NCI-H146 treated with DMSO at 0.1 percent for 48 hours (cell line): Measurements from ENCODE around the gene MCTP1.
A peak's percentile ranks its signal among the peaks of the same experiment; 100 is the strongest.

ENCODE experiments used
- DNase-seq: peaks from one replicate; lab custom pipeline; 2025; ENCODE audit not compliant: unreplicated experiment; lab: John Stamatoyannopoulos, UW

Gene MCTP1

GRCh38 chr5:94778299-94778698, 506.6 kb downstream of the MCTP1 start:
- DNase-seq: peak; percentile 72

- DNase-seq: peak; percentile 35
Observed at GRCh38 chr5:94777056-94777880, 507.6 kb downstream of the MCTP1 start.

- DNase-seq: peak; percentile 32
Observed at GRCh38 chr5:94776167-94776566, 508.7 kb downstream of the MCTP1 start.

DNA sequence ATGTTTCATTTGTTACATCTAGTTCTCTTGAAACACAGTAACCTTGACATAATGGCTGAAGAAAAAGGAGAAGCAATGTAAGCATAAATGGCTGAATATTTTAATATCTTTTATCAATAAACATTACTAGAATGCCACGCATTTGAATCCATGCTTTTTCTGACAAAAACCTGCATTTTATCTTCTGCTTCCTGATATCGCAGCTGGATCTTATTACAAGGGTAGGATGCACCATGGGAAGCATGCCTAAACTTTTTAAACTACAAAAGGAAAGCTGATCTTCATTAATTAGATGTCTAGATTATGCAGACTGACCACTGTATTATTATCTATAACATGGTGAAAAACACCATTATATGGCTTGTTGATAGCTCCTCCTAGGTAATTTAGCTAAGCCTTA, 509.8 kb downstream of the MCTP1 start:
- peak; percentile 1 for DNase-seq

DNA sequence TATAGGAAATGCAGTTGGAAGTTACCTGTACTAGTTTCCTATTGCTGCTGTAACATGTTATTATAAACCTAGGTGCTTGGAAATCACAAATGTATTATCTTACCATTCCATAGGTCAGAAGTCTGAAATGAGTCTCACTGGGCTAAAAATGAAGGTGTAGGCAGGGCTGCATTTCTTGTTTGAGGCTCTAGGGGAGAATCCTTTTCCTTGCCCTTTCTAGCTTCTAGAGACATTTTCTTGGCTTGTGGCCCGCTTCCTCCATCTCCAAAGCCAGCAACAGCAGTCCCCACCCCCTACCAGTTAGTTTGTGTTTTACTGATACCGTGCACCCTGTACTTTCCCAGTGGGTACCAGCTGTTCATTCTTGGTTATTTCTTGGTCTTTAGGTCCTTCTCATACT, 513.2 kb downstream of the MCTP1 start:
- DNase-seq: no peak

DNA sequence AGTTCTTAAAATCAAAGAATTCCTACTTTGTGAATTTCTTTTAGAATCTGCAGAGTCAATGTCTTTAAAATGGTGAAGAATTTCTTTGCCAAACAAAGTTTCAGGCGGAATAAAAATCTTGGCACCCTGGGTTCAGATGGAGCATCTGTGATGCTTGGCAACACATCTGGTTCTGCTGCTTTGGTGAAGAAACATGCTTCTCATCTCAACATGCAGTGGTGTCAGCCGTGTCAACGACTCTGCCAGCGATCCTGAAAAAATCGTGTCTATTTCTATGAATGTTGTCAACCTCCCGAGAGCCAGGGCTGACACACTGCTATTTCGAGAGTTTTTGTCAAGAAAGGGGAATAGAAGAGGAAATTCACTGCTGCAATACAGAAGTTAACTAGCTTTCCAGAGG, 514.9 kb downstream of the MCTP1 start:
- no peak for DNase-seq

DNA sequence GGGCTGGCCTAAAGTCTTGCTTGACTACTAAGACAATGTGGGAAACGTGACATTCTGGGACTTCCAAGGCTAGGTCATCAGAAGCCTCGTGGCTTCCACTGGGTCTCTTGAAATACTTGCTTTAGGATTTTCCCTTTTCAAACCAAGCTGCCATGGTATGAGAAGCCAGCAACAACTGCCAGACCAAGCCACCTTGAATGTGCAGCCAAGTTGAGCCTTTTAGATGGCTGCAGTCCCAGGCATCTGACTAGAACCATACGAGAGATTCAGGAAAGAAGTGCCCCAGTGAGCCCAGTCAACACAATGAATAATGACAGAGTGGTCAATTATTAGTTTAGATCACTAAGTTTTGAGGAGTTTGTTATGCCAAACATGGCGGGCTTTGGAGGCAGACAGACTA, 523.1 kb downstream of the MCTP1 start:
- no peak for DNase-seq

DNA sequence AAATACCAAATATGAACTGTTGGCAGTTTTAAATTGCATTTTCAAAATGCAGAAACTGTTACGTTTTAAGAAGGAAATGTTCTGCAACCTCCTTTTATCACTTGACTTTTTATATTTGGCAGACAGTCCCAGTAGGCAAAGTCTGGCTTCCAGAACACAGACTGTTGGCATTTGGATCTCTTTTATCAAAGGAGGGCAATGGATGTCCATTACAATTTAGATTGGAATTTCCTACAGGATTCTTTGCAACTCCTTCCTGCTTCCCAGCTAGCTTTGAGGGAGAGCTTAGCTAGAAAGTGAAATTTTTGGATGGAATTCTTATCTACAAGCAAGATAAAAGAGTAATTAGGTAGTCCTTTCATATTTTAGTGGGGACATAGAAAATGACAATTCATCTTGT, 523.8 kb downstream of the MCTP1 start:
- no peak for DNase-seq

DNA sequence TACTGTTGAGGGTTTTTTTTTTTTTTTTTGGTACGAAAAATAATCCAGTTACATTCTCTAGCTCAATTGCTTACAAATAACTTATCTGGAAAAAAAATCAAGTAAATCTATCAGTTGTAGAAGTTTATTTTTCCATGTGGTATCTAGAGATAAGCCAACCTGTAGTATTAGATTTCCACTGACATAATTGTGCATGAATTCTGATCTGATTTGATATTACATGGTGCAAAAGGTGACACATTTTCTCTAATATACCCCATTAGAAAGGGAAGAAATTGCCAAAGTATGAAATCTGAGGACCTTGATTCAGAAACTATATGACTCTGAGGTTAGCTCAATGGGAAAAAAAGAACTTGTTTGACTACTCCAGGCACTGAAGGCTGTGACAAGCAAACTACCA, 524.9 kb downstream of the MCTP1 start:
- DNase-seq: no peak

DNA sequence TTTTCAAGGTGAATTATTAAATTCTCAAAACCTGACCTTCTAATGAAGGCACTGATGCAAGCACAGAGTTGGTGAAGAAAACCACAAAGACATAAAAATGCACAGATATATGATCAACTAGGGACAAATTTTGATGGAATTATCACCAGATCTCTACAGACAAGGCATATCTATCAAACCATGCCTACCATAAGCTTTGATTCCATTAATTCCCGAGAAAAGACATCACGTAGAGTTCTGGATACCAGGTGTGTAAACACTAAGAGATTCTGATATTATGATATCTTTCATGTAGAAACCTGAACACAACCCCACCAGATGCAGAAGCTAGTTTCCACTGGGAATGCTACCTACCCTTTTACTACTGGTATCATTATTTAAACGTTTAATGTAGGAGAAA, 525.9 kb downstream of the MCTP1 start:
- DNase-seq: no peak

DNA sequence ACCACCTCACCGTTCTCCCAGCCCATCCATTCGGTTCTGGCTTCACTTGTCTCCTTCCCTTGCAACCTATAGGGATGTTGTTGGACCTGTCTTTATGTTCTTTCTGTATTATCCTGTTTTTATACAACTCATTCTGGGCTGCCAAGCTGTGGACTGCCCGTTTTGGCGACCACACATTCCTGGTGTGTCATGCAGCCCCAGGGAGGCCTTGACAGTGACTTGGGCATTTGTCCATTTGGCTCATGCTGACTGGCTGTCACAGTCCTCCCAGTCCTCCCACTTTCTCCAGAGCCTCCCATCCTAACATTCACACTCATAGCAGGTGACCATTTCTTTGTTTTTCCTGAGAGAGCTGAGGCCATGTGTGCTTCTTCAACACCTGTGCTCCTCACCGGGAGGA, 530.1 kb downstream of the MCTP1 start:
- DNase-seq: no peak

DNA sequence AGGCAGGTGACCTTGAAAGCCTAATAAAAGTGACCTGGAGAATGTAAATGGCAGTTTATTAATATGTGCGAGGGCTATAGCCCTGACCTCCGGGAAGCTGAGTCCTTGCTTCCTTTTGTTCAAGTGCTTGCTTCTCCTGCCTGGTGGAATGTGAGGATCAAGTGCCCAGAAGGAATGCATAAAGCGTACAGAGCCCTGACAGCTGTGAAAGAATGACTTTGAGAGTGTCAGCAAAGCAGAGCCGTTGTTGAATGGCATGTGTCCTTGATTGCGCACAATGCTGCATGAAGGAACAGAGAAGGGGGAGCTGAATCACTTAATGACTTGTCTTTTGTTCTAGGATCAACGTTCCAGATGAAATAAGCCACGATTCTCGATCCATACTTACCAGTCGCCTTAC, 533.4 kb downstream of the MCTP1 start:
- DNase-seq: no peak

GRCh38 chr5:94750681-94751080, 534.2 kb downstream of the MCTP1 start:
- DNase-seq: no peak

GRCh38 chr5:94749042-94749441, 535.9 kb downstream of the MCTP1 start:
- no peak for DNase-seq

DNA sequence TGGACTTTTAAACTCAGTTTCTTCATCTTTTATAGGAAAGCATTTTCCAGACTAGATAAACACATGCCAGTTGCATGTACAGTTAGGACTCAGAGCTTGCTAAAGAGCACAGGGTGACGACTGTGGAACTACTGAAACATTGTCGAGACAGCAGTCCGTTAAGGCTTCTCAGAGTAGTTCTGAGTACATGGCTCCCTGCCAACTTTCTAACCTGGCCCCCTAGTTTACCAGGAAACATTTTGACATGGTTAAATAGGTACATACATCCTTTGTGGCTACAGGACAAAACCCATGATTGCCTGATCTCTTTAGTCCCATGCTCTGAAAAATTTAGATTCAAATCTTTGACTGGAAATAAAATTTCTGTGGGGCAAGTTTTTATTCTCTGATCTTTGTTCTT, 536.7 kb downstream of the MCTP1 start:
- DNase-seq: no peak

- no peak for DNase-seq
Observed at GRCh38 chr5:94747371-94747770, 537.5 kb downstream of the MCTP1 start.

GRCh38 chr5:94746731-94747124, 538.2 kb downstream of the MCTP1 start:
- DNase-seq: no peak

GRCh38 chr5:94745786-94746730, 538.8 kb downstream of the MCTP1 start:
- DNase-seq: no peak

DNA sequence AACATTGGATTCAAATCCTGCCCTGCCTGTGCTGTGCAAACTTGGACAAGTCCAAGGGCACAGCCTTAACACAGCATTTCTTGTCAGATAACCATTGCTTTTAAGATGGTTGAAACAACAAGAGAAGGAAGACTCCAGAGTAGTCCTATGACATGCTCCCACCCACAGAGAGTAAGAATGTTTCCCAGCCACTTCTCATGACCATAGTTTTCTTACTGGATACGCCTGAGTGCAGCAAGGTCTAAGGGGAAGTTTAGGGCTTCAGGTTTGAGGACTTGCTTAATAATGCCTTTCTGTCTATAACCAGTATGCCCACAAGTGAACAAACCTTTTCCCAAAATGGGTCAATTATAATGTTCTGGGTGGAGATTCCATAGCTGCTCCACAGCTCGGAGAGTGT, 540.0 kb downstream of the MCTP1 start:
- no peak for DNase-seq

DNA sequence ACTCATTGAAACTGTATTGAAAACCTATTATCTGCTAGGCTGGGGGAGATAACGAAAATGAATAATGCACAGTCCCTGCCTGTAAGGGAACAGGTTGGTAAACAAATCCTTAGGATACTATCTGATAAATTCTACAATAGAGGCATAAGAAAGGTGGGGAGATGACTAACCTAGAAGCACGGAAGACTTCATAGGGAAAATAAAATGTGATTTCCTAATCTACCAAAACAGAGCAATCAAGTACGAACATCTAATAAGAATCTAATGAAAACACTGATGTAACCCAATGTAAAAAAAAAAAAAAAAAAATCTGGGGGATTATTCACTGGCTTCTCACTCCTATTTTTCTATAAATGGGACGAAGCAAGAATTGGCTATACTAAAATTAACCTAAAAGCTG, 542.0 kb downstream of the MCTP1 start:
- DNase-seq: peak; percentile 18

DNA sequence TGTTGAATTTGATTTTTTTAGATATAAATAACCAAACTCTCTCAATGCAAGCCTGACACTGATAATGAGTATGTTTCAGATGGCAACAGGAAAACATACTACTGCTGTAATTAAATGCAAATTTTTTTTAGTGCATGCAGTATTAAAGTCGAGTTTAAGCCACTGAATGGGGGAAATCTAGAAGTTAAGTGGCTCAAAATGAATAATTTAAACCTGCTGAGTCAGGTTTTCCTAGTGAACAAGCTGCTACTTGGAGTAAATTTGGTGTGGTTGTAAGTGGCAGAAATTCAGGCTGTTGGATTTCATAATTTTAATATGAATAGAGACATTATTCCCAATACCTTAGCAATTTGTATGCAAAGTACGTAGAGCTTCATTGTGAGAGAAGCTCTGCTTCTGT, 544.6 kb downstream of the MCTP1 start:
- no peak for DNase-seq

GRCh38 chr5:94736498-94736897, 548.4 kb downstream of the MCTP1 start:
- no peak for DNase-seq
